ENCODE data around the gene C3orf22.

C3orf22 gene

GRCh38 chr3:126511291-126511690 is 47.4 kb downstream of the C3orf22 start:
- DNase-seq, result no peak

GRCh38 chr3:126510308-126510910 is 48.3 kb downstream of the C3orf22 start:
- no peak for DNase-seq

- no peak for DNase-seq
These were observed 49.0 kb downstream of the C3orf22 start for GRCh38 chr3:126509597-126510307.

- peak; percentile 75 for DNase-seq
These were observed 50.2 kb downstream of the C3orf22 start for GRCh38 chr3:126508564-126508964.

GRCh38 chr3:126507886-126508285 is 50.8 kb downstream of the C3orf22 start:
- DNase-seq, result no peak

- no peak for DNase-seq
These were observed 55.0 kb downstream of the C3orf22 start for GRCh38 chr3:126503701-126504100.

- no peak for DNase-seq
These were observed 56.1 kb downstream of the C3orf22 start for GRCh38 chr3:126502656-126503055.

- no peak for DNase-seq
These were observed 57.0 kb downstream of the C3orf22 start for GRCh38 chr3:126501736-126502135.

- DNase-seq, result no peak
These were observed 57.7 kb downstream of the C3orf22 start for GRCh38 chr3:126501054-126501453.

- no peak for DNase-seq
These were observed 58.7 kb downstream of the C3orf22 start for GRCh38 chr3:126500016-126500415.
